ENCODE measurements around the gene KBTBD4.

GRCh38 chr11:47533690-47534151 lies 45.0 kb downstream of the KBTBD4 start:
- TF ChIP-seq CTCF (IDR thresholded peaks at IDR 0.05; ENCODE audit: low read depth, low read length, missing input control) (no peak), YY1 (IDR thresholded peaks at IDR 0.05) (no peak), SP1 (IDR thresholded peaks at IDR 0.05) (no peak), RAD21 (IDR thresholded peaks at IDR 0.05) (no peak), GABPA (IDR thresholded peaks at IDR 0.05 in 1 of 2, conservative IDR thresholded peaks at IDR 0.05 in 1 of 2) (no peak), TAF1 (conservative IDR thresholded peaks at IDR 0.05) (no peak), ZBTB33 (IDR thresholded peaks at IDR 0.05) (no peak), MAX (IDR thresholded peaks at IDR 0.05) (no peak), FOXA1 (IDR thresholded peaks at IDR 0.05) (no peak), REST (IDR thresholded peaks at IDR 0.05) (no peak), JUND (IDR thresholded peaks at IDR 0.05) (no peak), EGR1 (IDR thresholded peaks at IDR 0.05; ENCODE audit: low read depth in 2 of 2) (no peak), ATF3 (IDR thresholded peaks at IDR 0.05) (no peak), NR2F2 (IDR thresholded peaks at IDR 0.05) (no peak)

All from liver (tissue), 3 donors.